Keratinocyte (primary cell): ENCODE measurements around the gene TATDN2. TPM values are rescaled to one million over a fixed set of nuclear protein-coding genes. Genes with fewer than 3 reads are reported as not detected.

Experiments
- DNase-seq: peaks from one replicate; pipeline ENCODE4 v3.0.0-alpha.2; 2011; ENCODE audit warnings: low read depth, missing footprints, low spot score
- FAIRE-seq: peaks from 2 replicates; lab custom pipeline; 2011; peaks lifted over from hg19 to GRCh38; lab: Jason Lieb, UNC
- H2AFZ ChIP-seq: 2 replicates; pipeline ENCODE4 v1.6.0; 2012; ENCODE audit warnings: low read length, control low read depth, inconsistent platforms; ENCODE audit not compliant: control insufficient read depth
- H3K27ac ChIP-seq: 2 replicates; pipeline ENCODE4 v1.5.1; 2011; ENCODE audit warnings: low read length; ENCODE audit not compliant: control insufficient read depth, insufficient read depth
- H3K27me3 ChIP-seq: 3 replicates; pipeline ENCODE4 v1.6.0; 2011; ENCODE audit warnings: low read length; ENCODE audit not compliant: control insufficient read depth, insufficient read depth; ENCODE audit errors: extremely low read depth
- H3K36me3 ChIP-seq, 2 experiments: 2 replicates in 1 of 2; 3 replicates in 1 of 2; pipeline ENCODE4 v1.5.1; 2011; ENCODE audit warnings: low read length in 2 of 2, mild to moderate bottlenecking in 1 of 2; ENCODE audit not compliant: control insufficient read depth in 2 of 2, insufficient read depth in 2 of 2; ENCODE audit errors: extremely low read depth in 1 of 2
- H3K4me1 ChIP-seq: 3 replicates; pipeline ENCODE4 v1.5.1; 2011; ENCODE audit warnings: low read length; ENCODE audit not compliant: control insufficient read depth, insufficient read depth; ENCODE audit errors: extremely low read depth
- H3K4me2 ChIP-seq: 3 replicates; pipeline ENCODE4 v1.6.0; 2011; ENCODE audit warnings: low read depth, low read length; ENCODE audit not compliant: control insufficient read depth, insufficient read depth; ENCODE audit errors: extremely low read depth
- H3K4me3 ChIP-seq, 3 experiments: fragments of 200-600 bp in 1 of 3; sonication (generic) in 1 of 3; 2 replicates in 2 of 3; 3 replicates in 1 of 3; pipeline ENCODE4 v1.5.1; 2011 to 2016; ENCODE audit warnings: low read length in 3 of 3, mild to moderate bottlenecking in 3 of 3, control low read depth in 2 of 3, inconsistent platforms in 1 of 3, low read depth in 1 of 3, mixed read lengths in 1 of 3, mixed run types in 1 of 3, moderate library complexity in 1 of 3; ENCODE audit not compliant: control insufficient read depth in 2 of 3, insufficient read depth in 2 of 3; ENCODE audit errors: extremely low read depth in 1 of 3
- H3K79me2 ChIP-seq: 2 replicates; pipeline ENCODE4 v1.6.0; 2012; ENCODE audit warnings: low read length; ENCODE audit not compliant: control insufficient read depth, insufficient read depth
- H3K9ac ChIP-seq: 3 replicates; pipeline ENCODE4 v1.6.0; 2011; ENCODE audit warnings: low read length; ENCODE audit not compliant: control insufficient read depth, insufficient read depth; ENCODE audit errors: extremely low read depth
- H3K9me1 ChIP-seq: 3 replicates; pipeline ENCODE4 v1.6.0; 2011; ENCODE audit warnings: low read length; ENCODE audit not compliant: control insufficient read depth, insufficient read depth; ENCODE audit errors: extremely low read depth
- H3K9me3 ChIP-seq: 2 replicates; pipeline ENCODE4 v1.5.1; 2012; ENCODE audit warnings: low read depth, low read length; ENCODE audit not compliant: control insufficient read depth
- H4K20me1 ChIP-seq: 3 replicates; pipeline ENCODE4 v1.6.0; 2011; ENCODE audit warnings: low read length; ENCODE audit not compliant: control insufficient read depth, insufficient read depth; ENCODE audit errors: extremely low read depth
- EZH2 ChIP-seq: IDR thresholded peaks from one replicate; pipeline ENCODE4 v1.6.1; 2012; ENCODE audit warnings: inconsistent platforms, mild to moderate bottlenecking, low read length, moderate library complexity
- dilution Hi-C: fragments of 300-500 bp; cut with MboI; formaldehyde crosslinking; loops from one replicate; pipeline ENCODE4 v1.7.0; 2020; ENCODE audit warnings: low sequenced_read_pairs; ENCODE audit not compliant: extremely low pct_ligation_motif_present
- polyA plus RNA-seq, 5 experiments: library from polyadenylated mRNA; depleted of rRNA in 3 of 5; stranded (reverse) in 3 of 5; stranded (forward) in 1 of 5; unstranded in 1 of 5; fragments of >200 nt; gene quantifications; 1 replicate in 1 of 5; 2 replicates in 3 of 5; 3 replicates in 1 of 5; pipeline versions ENCODE4 v1.2.1 to v1.2.3, GENCODE V29; 2011 to 2012; ENCODE audit warnings: missing spikeins in 2 of 5, low read depth in 1 of 5, low replicate concordance in 1 of 5
- TF ChIP-seq, protein P1 (sequence below), 3 experiments: IDR thresholded peaks in 1 of 3; conservative IDR thresholded peaks in 1 of 3; optimal IDR thresholded peaks in 1 of 3; 2 replicates in 2 of 3; 3 replicates in 1 of 3; pipeline versions ENCODE3 to v1.5.1; 2011; ENCODE audit warnings: low read length in 3 of 3, mild to moderate bottlenecking in 3 of 3, moderate library complexity in 2 of 3, control low read depth in 1 of 3, inconsistent platforms in 1 of 3; ENCODE audit not compliant: insufficient read depth in 2 of 3; ENCODE audit errors: extremely low read depth in 1 of 3

The TATDN2 gene
- polyA plus RNA-seq, 1 donor (not counting 4 experiments of a cell fraction or from before 2014, with no cell fraction given), result 13.8 TPM

DNA sequence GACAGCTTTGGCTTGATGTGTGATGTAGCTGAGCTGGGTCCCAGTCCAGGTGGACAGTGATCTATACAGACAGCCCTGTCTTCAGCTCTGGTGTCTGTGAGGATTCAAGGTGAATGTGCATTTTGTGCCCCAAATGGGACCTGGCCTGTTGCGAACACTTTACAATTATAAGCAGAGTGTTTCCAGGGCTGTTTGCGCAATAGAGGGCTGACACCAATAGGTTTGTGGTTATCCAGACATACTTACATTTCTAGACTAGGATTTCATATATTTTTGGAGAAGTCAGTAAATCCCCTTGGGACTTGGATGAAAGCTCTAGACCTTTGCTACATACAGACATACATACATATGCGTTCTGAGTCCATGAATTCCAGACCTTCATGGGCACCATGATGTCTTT lies 4.2 kb upstream of the TATDN2 start:
- FAIRE-seq (no peak), DNase-seq (no peak)
- Histone ChIP-seq H3K4me1 (peaks cover 2% of the 10 kb centered on the region), H2AFZ (no peak overlapping the region), H3K9me1 (no peaks in the 10 kb centered on the region), H4K20me1 (no peaks in the 10 kb centered on the region), H3K9me3 (no peaks in the 10 kb centered on the region), H3K36me3 (no peaks in the 10 kb centered on the region), H3K79me2 (peaks cover 5% of the 10 kb centered on the region), H3K4me3 (no peak overlapping the region), H3K9ac (no peak overlapping the region), H3K4me2 (no peak overlapping the region), H3K27me3 (no peaks in the 10 kb centered on the region), H3K27ac (no peak overlapping the region)
- dilution Hi-C loops, result no loop called here
- TF ChIP-seq EZH2, result no peak
- TF ChIP-seq, protein P1, sequence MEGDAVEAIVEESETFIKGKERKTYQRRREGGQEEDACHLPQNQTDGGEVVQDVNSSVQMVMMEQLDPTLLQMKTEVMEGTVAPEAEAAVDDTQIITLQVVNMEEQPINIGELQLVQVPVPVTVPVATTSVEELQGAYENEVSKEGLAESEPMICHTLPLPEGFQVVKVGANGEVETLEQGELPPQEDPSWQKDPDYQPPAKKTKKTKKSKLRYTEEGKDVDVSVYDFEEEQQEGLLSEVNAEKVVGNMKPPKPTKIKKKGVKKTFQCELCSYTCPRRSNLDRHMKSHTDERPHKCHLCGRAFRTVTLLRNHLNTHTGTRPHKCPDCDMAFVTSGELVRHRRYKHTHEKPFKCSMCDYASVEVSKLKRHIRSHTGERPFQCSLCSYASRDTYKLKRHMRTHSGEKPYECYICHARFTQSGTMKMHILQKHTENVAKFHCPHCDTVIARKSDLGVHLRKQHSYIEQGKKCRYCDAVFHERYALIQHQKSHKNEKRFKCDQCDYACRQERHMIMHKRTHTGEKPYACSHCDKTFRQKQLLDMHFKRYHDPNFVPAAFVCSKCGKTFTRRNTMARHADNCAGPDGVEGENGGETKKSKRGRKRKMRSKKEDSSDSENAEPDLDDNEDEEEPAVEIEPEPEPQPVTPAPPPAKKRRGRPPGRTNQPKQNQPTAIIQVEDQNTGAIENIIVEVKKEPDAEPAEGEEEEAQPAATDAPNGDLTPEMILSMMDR (optimal IDR thresholded peaks at IDR 0.05 in 1 of 3, IDR thresholded peaks at IDR 0.05 in 1 of 3, conservative IDR thresholded peaks at IDR 0.05 in 1 of 3; ENCODE audit: extremely low read depth in 1 of 3, insufficient read depth in 2 of 3, low read length in 3 of 3), result no peak

DNA sequence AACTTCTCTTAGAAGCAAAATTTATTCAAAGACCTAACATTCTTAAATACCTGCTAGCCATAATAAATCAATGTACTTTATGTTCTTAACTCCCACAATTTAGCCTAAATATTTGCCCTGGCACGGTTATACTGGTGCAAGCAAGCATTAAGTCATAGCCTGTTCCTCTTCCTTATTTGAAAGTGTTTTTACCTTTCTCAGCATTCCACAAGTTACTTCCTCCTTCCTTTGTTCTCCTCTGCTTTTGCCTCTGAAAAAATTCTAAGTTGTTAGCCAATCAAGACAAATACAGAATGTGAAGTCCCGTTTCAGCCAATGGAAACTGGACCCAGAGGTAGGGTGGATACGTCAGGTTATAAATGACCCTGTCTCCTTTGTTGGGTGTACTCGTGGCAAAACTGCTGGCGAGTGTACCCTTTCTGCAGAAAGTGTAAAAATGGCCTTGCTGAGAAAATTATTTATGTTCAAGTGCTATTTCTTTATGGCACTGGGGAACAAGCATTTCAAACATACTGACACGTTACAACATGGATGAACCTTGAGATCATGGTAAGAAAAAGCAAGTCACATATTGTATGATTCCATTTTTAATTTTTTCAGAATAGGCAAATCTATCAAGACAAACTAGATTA lies 3.1 kb upstream of the TATDN2 start:
- Histone ChIP-seq H3K9ac (no peak overlapping the region), H3K4me1 (peaks cover 7% of the 10 kb centered on the region), H3K9me3 (no peaks in the 10 kb centered on the region), H3K27ac (no peak overlapping the region), H3K9me1 (no peaks in the 10 kb centered on the region), H2AFZ (no peak overlapping the region), H3K4me3 (no peak overlapping the region), H4K20me1 (no peaks in the 10 kb centered on the region), H3K36me3 (no peaks in the 10 kb centered on the region), H3K27me3 (no peaks in the 10 kb centered on the region), H3K4me2 (no peak overlapping the region), H3K79me2 (peaks cover 16% of the 10 kb centered on the region)
- FAIRE-seq (no peak), DNase-seq (no peak)
- TF ChIP-seq, protein P1 (optimal IDR thresholded peaks at IDR 0.05 in 1 of 3, IDR thresholded peaks at IDR 0.05 in 1 of 3, conservative IDR thresholded peaks at IDR 0.05 in 1 of 3; ENCODE audit: extremely low read depth in 1 of 3, insufficient read depth in 2 of 3, low read length in 3 of 3), result no peak
- TF ChIP-seq EZH2, result no peak
- dilution Hi-C loops, result no loop called here
